ENCODE measurements around the gene C9orf85. TPM values are rescaled to one million over a fixed set of nuclear protein-coding genes. Genes with fewer than 3 reads are reported as not detected.
"Not testable (repeated sequence)": the region's sequence is repeated elsewhere in the genome, so short reads cannot be mapped to it uniquely, and the experiment has no call there.

Gene C9orf85
- total RNA-seq, 1 donor from 2014 or later = 15.6 TPM

DNA sequence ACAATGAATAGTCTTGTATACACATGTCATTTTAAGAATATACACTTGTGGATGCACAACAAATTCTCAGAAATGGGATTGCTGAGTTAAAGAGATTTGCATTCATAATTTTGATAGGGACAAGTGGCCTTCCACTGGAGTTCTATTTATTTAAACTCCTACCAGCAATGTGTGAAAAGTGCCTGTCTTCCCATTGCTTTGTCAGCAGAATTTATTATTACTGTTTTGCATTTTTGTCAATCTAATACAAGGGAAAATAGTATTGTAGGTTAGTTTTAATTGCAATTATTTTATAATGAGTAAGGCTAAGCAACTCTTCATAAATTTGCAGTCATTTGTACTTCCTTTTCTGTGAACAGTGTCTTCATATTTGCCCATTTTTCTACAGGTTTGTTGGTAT is 94.0 kb downstream of the C9orf85 start:
- Histone ChIP-seq H3K4me3 (ENCODE audit: low read depth, low read length) (no peak overlapping the region), H3K27me3 (ENCODE audit: control insufficient read depth, insufficient read depth, low read length) (no peaks in the 10 kb centered on the region), H3K36me3 (ENCODE audit: control insufficient read depth, insufficient read depth, low read length) (no peaks in the 10 kb centered on the region)
- TF ChIP-seq, protein P1, sequence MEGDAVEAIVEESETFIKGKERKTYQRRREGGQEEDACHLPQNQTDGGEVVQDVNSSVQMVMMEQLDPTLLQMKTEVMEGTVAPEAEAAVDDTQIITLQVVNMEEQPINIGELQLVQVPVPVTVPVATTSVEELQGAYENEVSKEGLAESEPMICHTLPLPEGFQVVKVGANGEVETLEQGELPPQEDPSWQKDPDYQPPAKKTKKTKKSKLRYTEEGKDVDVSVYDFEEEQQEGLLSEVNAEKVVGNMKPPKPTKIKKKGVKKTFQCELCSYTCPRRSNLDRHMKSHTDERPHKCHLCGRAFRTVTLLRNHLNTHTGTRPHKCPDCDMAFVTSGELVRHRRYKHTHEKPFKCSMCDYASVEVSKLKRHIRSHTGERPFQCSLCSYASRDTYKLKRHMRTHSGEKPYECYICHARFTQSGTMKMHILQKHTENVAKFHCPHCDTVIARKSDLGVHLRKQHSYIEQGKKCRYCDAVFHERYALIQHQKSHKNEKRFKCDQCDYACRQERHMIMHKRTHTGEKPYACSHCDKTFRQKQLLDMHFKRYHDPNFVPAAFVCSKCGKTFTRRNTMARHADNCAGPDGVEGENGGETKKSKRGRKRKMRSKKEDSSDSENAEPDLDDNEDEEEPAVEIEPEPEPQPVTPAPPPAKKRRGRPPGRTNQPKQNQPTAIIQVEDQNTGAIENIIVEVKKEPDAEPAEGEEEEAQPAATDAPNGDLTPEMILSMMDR (IDR thresholded peaks at IDR 0.05; ENCODE audit: insufficient read depth, low read length, poor library complexity, severe bottlenecking) = no peak
- no peak for DNase-seq (ENCODE audit: low read depth)

GRCh38 chr9:72006501-72006900 is 95.1 kb downstream of the C9orf85 start:
- H3K4me3 ChIP-seq (ENCODE audit: low read depth, low read length) = no peak overlapping the region
- no peaks in the 10 kb centered on the region for H3K27me3 ChIP-seq (ENCODE audit: control insufficient read depth, insufficient read depth, low read length)
- no peaks in the 10 kb centered on the region for H3K36me3 ChIP-seq (ENCODE audit: control insufficient read depth, insufficient read depth, low read length)
- no peak for DNase-seq (ENCODE audit: low read depth)
- TF ChIP-seq, protein P1 (IDR thresholded peaks at IDR 0.05; ENCODE audit: insufficient read depth, low read length, poor library complexity, severe bottlenecking) = no peak

GRCh38 chr9:72007726-72008125 is 96.3 kb downstream of the C9orf85 start:
- DNase-seq (ENCODE audit: low read depth); H3K4me3 ChIP-seq (ENCODE audit: low read depth, low read length); H3K36me3 ChIP-seq (ENCODE audit: control insufficient read depth, insufficient read depth, low read length); H3K27me3 ChIP-seq (ENCODE audit: control insufficient read depth, insufficient read depth, low read length): not testable (repeated sequence)

DNA sequence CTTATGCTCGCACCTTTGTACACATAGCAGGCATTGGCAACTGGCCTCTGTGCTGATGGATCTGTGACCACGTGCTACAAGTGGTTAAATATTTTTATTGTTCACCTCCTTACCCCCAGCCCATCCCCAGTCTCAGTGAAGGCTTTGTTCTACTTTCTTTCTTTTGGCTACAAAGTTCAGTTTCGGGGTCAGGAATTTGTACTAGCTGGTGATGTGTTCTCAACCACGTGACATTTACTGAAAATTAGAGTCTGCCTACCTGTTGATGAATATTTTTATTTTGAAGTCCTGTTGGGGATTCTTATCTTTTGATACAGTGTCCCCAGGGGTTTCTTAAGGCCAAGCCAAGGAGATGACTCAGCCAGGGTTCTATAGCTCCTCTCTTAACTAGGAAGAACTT is 101.2 kb downstream of the C9orf85 start:
- H3K4me3 ChIP-seq (ENCODE audit: low read depth, low read length) = no peak overlapping the region
- no peaks in the 10 kb centered on the region for H3K27me3 ChIP-seq (ENCODE audit: control insufficient read depth, insufficient read depth, low read length)
- no peak for DNase-seq (ENCODE audit: low read depth)
- TF ChIP-seq, protein P1 (IDR thresholded peaks at IDR 0.05; ENCODE audit: insufficient read depth, low read length, poor library complexity, severe bottlenecking) = no peak
- H3K36me3 ChIP-seq (ENCODE audit: control insufficient read depth, insufficient read depth, low read length) = no peaks in the 10 kb centered on the region

DNA sequence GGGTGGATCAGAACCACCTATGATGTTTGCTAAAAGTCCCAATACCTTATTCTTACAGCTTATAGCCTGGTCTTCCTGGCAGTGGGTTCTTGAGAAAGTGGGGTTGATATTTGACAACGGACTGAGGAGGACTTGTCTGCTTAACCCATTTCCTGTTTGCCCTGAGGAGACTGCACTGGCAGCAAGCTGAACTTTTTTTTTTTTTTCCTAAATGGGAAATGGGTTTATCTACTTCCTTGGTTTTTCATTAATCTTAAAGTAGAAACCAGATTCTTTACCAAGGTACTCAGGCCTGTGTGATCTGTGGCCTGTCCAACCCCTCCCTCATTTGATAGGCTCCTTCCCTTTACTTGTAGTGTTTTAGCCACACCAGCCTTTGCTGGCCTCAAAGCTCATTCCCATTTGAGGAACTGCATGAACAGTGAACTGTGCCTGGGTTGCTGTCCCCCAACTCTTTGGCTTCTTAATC is 101.9 kb downstream of the C9orf85 start:
- TF ChIP-seq, protein P1 (IDR thresholded peaks at IDR 0.05; ENCODE audit: insufficient read depth, low read length, poor library complexity, severe bottlenecking) = no peak
- DNase-seq (ENCODE audit: low read depth) = no peak
- Histone ChIP-seq H3K36me3 (ENCODE audit: control insufficient read depth, insufficient read depth, low read length) (no peaks in the 10 kb centered on the region), H3K27me3 (ENCODE audit: control insufficient read depth, insufficient read depth, low read length) (no peaks in the 10 kb centered on the region), H3K4me3 (ENCODE audit: low read depth, low read length) (no peak overlapping the region)

- Histone ChIP-seq H3K4me3 (ENCODE audit: low read depth, low read length) (no peak overlapping the region), H3K27me3 (ENCODE audit: control insufficient read depth, insufficient read depth, low read length) (no peaks in the 10 kb centered on the region), H3K36me3 (ENCODE audit: control insufficient read depth, insufficient read depth, low read length) (no peaks in the 10 kb centered on the region)
- no peak for DNase-seq (ENCODE audit: low read depth)
- TF ChIP-seq, protein P1 (IDR thresholded peaks at IDR 0.05; ENCODE audit: insufficient read depth, low read length, poor library complexity, severe bottlenecking) = no peak
Measured at GRCh38 chr9:72022841-72023240, 111.4 kb downstream of the C9orf85 start.

Other genes starting within 250 kb of the C9orf85 start
- gene CEMIP2, start 143.1 kb upstream of the C9orf85 start, total RNA-seq = 35.8 and 41.8 TPM in 2 replicates
- 19.4 and 19.6 TPM in 2 replicates for gene ABHD17B, start 446 bp upstream of the C9orf85 start, total RNA-seq
- not detected in 2 replicates for gene C9orf57, start 149.0 kb downstream of the C9orf85 start, total RNA-seq
- gene GDA, start 237.8 kb downstream of the C9orf85 start, total RNA-seq = under 0.01 and 0.04 TPM in 2 replicates

Measured in kidney epithelial cell (primary cell).